ENCODE measurements around the gene FBXO24.

DNA sequence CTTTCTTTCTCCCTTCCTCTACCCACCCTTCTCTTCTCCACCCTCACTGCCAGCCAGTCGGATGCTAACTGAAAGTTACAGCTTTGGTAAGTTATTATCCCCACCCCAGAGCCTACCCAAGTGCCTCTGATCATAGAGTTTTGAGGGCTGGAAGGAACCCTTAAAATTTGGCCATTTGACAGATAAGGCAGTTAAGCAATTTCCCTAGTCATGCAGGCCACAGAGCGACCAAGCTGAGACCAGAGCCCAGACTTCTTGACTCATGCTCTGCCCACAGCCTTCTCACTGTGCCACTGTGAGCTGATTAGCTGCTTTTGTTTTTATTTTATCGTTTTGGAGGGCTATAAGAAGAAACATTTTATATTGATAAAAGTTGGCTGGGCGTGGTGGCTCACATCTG lies 29.6 kb upstream of the FBXO24 start:
- TF ChIP-seq POLR2A (IDR thresholded peaks at IDR 0.05): no peak
- TF ChIP-seq, protein P1, sequence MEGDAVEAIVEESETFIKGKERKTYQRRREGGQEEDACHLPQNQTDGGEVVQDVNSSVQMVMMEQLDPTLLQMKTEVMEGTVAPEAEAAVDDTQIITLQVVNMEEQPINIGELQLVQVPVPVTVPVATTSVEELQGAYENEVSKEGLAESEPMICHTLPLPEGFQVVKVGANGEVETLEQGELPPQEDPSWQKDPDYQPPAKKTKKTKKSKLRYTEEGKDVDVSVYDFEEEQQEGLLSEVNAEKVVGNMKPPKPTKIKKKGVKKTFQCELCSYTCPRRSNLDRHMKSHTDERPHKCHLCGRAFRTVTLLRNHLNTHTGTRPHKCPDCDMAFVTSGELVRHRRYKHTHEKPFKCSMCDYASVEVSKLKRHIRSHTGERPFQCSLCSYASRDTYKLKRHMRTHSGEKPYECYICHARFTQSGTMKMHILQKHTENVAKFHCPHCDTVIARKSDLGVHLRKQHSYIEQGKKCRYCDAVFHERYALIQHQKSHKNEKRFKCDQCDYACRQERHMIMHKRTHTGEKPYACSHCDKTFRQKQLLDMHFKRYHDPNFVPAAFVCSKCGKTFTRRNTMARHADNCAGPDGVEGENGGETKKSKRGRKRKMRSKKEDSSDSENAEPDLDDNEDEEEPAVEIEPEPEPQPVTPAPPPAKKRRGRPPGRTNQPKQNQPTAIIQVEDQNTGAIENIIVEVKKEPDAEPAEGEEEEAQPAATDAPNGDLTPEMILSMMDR (IDR thresholded peaks at IDR 0.05): no peak

All from right lobe of liver (tissue), 4 donors.